ENCODE data around the gene CDH4. TPM values are rescaled to one million over a fixed set of nuclear protein-coding genes. Genes with fewer than 3 reads are reported as not detected.

The CDH4 gene
- total RNA-seq, 2 donors from 2014 or later: 0.07 to 0.94 TPM

- TF ChIP-seq, protein P1, sequence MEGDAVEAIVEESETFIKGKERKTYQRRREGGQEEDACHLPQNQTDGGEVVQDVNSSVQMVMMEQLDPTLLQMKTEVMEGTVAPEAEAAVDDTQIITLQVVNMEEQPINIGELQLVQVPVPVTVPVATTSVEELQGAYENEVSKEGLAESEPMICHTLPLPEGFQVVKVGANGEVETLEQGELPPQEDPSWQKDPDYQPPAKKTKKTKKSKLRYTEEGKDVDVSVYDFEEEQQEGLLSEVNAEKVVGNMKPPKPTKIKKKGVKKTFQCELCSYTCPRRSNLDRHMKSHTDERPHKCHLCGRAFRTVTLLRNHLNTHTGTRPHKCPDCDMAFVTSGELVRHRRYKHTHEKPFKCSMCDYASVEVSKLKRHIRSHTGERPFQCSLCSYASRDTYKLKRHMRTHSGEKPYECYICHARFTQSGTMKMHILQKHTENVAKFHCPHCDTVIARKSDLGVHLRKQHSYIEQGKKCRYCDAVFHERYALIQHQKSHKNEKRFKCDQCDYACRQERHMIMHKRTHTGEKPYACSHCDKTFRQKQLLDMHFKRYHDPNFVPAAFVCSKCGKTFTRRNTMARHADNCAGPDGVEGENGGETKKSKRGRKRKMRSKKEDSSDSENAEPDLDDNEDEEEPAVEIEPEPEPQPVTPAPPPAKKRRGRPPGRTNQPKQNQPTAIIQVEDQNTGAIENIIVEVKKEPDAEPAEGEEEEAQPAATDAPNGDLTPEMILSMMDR (IDR thresholded peaks at IDR 0.05): no peak
- Histone ChIP-seq H3K36me3 (no peaks in the 10 kb centered on the region), H3K27ac (no peak overlapping the region), H3K4me1 (no peaks in the 10 kb centered on the region), H3K4me3 (no peak overlapping the region), H3K27me3 (no peaks in the 10 kb centered on the region), H3K9me3 (peaks cover 0 to 11% of the 10 kb centered on the region in 2 donors)
- no peak for DNase-seq (ENCODE audit: low spot score)
These were observed 7.8 kb upstream of the CDH4 start for GRCh38 chr20:61244213-61244612.

- H3K27me3 ChIP-seq: peaks cover 0 to 3% of the 10 kb centered on the region in 2 donors
- H3K4me1 ChIP-seq: no peaks in the 10 kb centered on the region
- H3K9me3 ChIP-seq: peaks cover 0 to under 1% of the 10 kb centered on the region in 2 donors
- H3K36me3 ChIP-seq: no peaks in the 10 kb centered on the region
- TF ChIP-seq, protein P1 (IDR thresholded peaks at IDR 0.05): no peak
- no peak overlapping the region for H3K4me3 ChIP-seq
- no peak for DNase-seq (ENCODE audit: low spot score)
- no peak overlapping the region for H3K27ac ChIP-seq
These were observed 5.8 kb upstream of the CDH4 start for GRCh38 chr20:61246269-61246668.

GRCh38 chr20:61249626-61250025 is 2.4 kb upstream of the CDH4 start:
- Histone ChIP-seq H3K4me3 (no peak overlapping the region), H3K4me1 (peaks cover 0 to 22% of the 10 kb centered on the region in 2 donors), H3K27me3 (peaks cover 0 to 21% of the 10 kb centered on the region in 2 donors), H3K9me3 (no peaks in the 10 kb centered on the region), H3K36me3 (no peaks in the 10 kb centered on the region), H3K27ac (no peak overlapping the region)
- TF ChIP-seq, protein P1 (IDR thresholded peaks at IDR 0.05): no peak
- DNase-seq (ENCODE audit: low spot score): no peak

DNA sequence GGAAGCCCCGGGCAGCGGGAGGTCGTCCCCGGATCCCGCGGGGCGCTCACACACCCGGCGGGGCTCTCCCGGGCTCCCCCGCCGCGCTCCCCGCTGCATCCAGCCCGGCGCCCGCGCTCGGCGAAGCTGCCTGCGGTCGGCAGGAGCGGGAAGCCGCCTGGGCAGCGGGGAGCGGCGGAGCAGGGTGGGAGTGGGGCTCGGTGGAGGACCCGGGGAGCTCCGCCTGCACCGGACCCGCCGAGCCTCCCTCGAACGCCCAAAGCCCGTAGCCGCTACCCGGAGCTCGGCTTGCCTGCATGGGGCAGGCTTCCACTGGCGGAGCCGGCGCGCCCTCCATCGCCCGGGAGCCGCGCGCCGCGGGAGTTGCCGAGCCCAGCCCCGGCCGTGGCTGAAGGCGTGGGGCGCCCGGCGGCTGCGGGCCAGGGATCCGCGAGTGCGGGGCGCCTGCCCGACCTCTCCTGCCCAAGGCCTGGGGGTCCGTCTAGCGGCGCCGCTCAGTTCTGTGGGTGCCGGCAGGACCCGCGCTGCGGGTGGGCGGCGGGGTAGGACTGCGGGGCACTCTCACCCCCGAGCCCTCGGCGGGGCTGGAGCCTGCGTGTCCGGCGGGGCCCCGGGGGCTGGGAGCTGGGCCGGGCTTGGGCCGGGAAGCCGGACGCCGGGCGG is 671 bp downstream of the CDH4 start:
- Histone ChIP-seq H3K27ac (no peak overlapping the region), H3K27me3 (peaks cover 0 to 21% of the 10 kb centered on the region in 2 donors), H3K4me3 (peak overlapping the region; percentile 11 to 48), H3K36me3 (no peaks in the 10 kb centered on the region), H3K4me1 (peaks cover 0 to 22% of the 10 kb centered on the region in 2 donors), H3K9me3 (no peaks in the 10 kb centered on the region)
- no peak for DNase-seq (ENCODE audit: low spot score)
- TF ChIP-seq, protein P1 (IDR thresholded peaks at IDR 0.05): no peak

DNA sequence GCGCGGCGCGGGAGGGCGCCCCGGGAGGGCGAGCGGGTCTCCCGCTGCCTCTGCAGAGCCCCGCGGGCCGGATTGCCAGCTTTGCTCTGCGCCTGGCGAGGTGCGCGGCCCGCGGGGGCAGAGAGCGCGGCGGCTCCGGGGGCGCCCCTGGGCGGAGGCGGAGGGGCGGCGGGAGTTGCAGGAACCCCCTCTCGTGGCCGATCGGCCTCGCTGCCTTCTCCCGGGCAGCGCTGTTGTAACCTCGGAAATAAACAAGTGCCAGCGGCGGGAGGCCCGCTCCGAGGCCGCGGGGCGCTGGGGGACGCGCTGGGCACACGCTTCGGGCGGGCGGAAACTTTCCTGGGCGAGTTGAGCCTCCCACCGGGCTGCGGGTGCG is 1.2 kb downstream of the CDH4 start:
- DNase-seq (ENCODE audit: low spot score): no peak
- peak overlapping the region in 1 of 2 donors; percentile 48 for H3K4me3 ChIP-seq
- peaks cover 0 to 22% of the 10 kb centered on the region in 2 donors for H3K4me1 ChIP-seq
- no peak overlapping the region for H3K27ac ChIP-seq
- TF ChIP-seq, protein P1 (IDR thresholded peaks at IDR 0.05): no peak
- H3K27me3 ChIP-seq: peaks cover 0 to 21% of the 10 kb centered on the region in 2 donors
- no peaks in the 10 kb centered on the region for H3K9me3 ChIP-seq
- H3K36me3 ChIP-seq: no peaks in the 10 kb centered on the region
